ENCODE data around the gene RFXANK.

- no peak for TF ChIP-seq EZH2 (IDR thresholded peaks at IDR 0.05; ENCODE audit: borderline replicate concordance, low read depth, low read length, severe bottlenecking)
- TF ChIP-seq CTCF (IDR thresholded peaks at IDR 0.05; ENCODE audit: borderline replicate concordance, extremely low read depth, low read length, poor library complexity, severe bottlenecking) = no peak
Observed at GRCh38 chr19:19155495-19156219, 36.4 kb upstream of the RFXANK start.
